RWPE2 (cell line): ENCODE data around the gene ANO7.

ENCODE experiments used
- ATAC-seq: fragments of 200-7000 bp; cut with Tn5 transposase; 3 replicates; pipeline ENCODE4 v1.9.1; 2021; ENCODE audit warnings: low read depth
- DNase-seq: peaks from one replicate; pipeline ENCODE4 v3.0.0-alpha.2; 2020; ENCODE audit warnings: low spot score
- H3K27ac ChIP-seq: fragments of 450-650 bp; 2 replicates; pipeline ENCODE4 v1.5.1; 2017; ENCODE audit warnings: mild to moderate bottlenecking; ENCODE audit not compliant: poor library complexity, severe bottlenecking
- H3K27me3 ChIP-seq: fragments of 250-450 bp; sonication (Bioruptor Pico); 2 replicates; pipeline ENCODE4 v1.5.1; 2021; ENCODE audit warnings: mild to moderate bottlenecking, moderate library complexity; ENCODE audit not compliant: insufficient read depth, poor library complexity, severe bottlenecking
- H3K36me3 ChIP-seq: fragments of 250-450 bp; sonication (Bioruptor Pico); 2 replicates; pipeline ENCODE4 v1.5.1; 2020; ENCODE audit warnings: low read depth, mild to moderate bottlenecking, moderate library complexity
- H3K4me1 ChIP-seq: fragments of 250-450 bp; sonication (Bioruptor Pico); 2 replicates; pipeline ENCODE4 v1.5.1; 2021; ENCODE audit warnings: mild to moderate bottlenecking, moderate library complexity; ENCODE audit not compliant: insufficient read depth, poor library complexity, severe bottlenecking
- H3K4me3 ChIP-seq: fragments of 250-450 bp; sonication (Bioruptor Pico); 2 replicates; pipeline ENCODE4 v1.5.1; 2021; ENCODE audit warnings: mild to moderate bottlenecking, moderate library complexity; ENCODE audit not compliant: severe bottlenecking
- H3K9me3 ChIP-seq: fragments of 250-450 bp; sonication (Bioruptor Pico); 2 replicates; pipeline ENCODE4 v1.5.1; 2021; ENCODE audit warnings: mild to moderate bottlenecking, moderate library complexity; ENCODE audit not compliant: severe bottlenecking
- CTCF ChIP-seq: fragments of 450-650 bp; IDR thresholded peaks from one replicate; pipeline ENCODE4 v1.5.1; 2017; ENCODE audit warnings: mild to moderate bottlenecking, moderate library complexity; ENCODE audit not compliant: poor library complexity, severe bottlenecking

The ANO7 gene

GRCh38 chr2:241274127-241274526 lies 85.7 kb downstream of the ANO7 start:
- Histone ChIP-seq H3K36me3 (peaks cover 19% of the 10 kb centered on the region), H3K27ac (peak overlapping the region; percentile 77), H3K27me3 (no peaks in the 10 kb centered on the region), H3K9me3 (no peaks in the 10 kb centered on the region), H3K4me3 (no peak overlapping the region), H3K4me1 (peaks cover 8% of the 10 kb centered on the region)
- TF ChIP-seq CTCF, result no peak
- ATAC-seq, result peak; percentile 10; the same call in 1 of the 3 replicates
- DNase-seq, result no peak
